GM23338 (cell line): ENCODE results near the gene SLC5A5. TPM values are rescaled to one million over a fixed set of nuclear protein-coding genes. Genes with fewer than 3 reads are reported as not detected.

Experiments
- ATAC-seq: fragments of 200-7000 bp; cut with Tn5 transposase; 3 replicates; pipeline ENCODE4 v1.9.1; 2020
- DNase-seq: peaks from one replicate; pipeline ENCODE4 v3.0.0-alpha.2; 2015; ENCODE audit warnings: low spot score
- H2AFZ ChIP-seq: fragments of 200-600 bp; sonication (generic); 2 replicates; pipeline ENCODE4 v1.8.0; 2016; ENCODE audit warnings: antibody characterized with exemption, mild to moderate bottlenecking, moderate library complexity
- H3F3A ChIP-seq: fragments of 200-600 bp; sonication (generic); replicated peaks from 2 replicates; pipeline ENCODE4 v1.8.0; 2017; ENCODE audit warnings: antibody characterized with exemption, mixed run types, low read depth
- H3K27ac ChIP-seq: fragments of 200-600 bp; sonication (generic); 2 replicates; pipeline ENCODE4 v1.6.1; 2016; ENCODE audit warnings: low read depth
- H3K27me3 ChIP-seq: fragments of 200-600 bp; sonication (generic); 2 replicates; pipeline ENCODE4 v1.8.0; 2016; ENCODE audit warnings: mild to moderate bottlenecking, mixed run types, moderate library complexity; ENCODE audit not compliant: insufficient read depth
- H3K36me3 ChIP-seq: fragments of 200-600 bp; sonication (generic); 2 replicates; pipeline ENCODE4 v1.8.0; 2016; ENCODE audit warnings: mild to moderate bottlenecking; ENCODE audit not compliant: insufficient read depth
- H3K4me1 ChIP-seq: fragments of 200-600 bp; sonication (generic); 2 replicates; pipeline ENCODE4 v1.8.0; 2016; ENCODE audit warnings: mild to moderate bottlenecking, moderate library complexity; ENCODE audit not compliant: insufficient read depth
- H3K4me2 ChIP-seq: fragments of 200-600 bp; sonication (generic); 2 replicates; pipeline ENCODE4 v1.7.1; 2017; ENCODE audit warnings: mixed run types
- H3K4me3 ChIP-seq: fragments of 200-600 bp; sonication (generic); 2 replicates; pipeline ENCODE4 v1.6.1; 2016; ENCODE audit warnings: mixed run types
- H3K79me2 ChIP-seq: fragments of 200-600 bp; sonication (generic); replicated peaks from 2 replicates; pipeline ENCODE4 v1.8.0; 2017; ENCODE audit warnings: mild to moderate bottlenecking; ENCODE audit not compliant: insufficient read depth
- H3K9me2 ChIP-seq: fragments of 200-600 bp; sonication (generic); 2 replicates; pipeline ENCODE4 v1.8.0; 2017; ENCODE audit not compliant: insufficient read depth
- H4K20me1 ChIP-seq: fragments of 200-600 bp; sonication (generic); replicated peaks from 2 replicates; pipeline ENCODE4 v1.8.0; 2017; ENCODE audit warnings: mild to moderate bottlenecking; ENCODE audit not compliant: insufficient read depth
- H3K27ac Mint-ChIP-seq: 2 replicates; pipeline ENCODE4 v1.8.0; 2020; ENCODE audit warnings: inconsistent platforms, mild to moderate bottlenecking, moderate library complexity, mixed read lengths
- H3K27me3 Mint-ChIP-seq: 3 replicates; pipeline ENCODE4 v1.8.0; 2022; ENCODE audit warnings: low read depth, mild to moderate bottlenecking, moderate library complexity, mixed read lengths, inconsistent platforms; ENCODE audit not compliant: insufficient read depth, poor library complexity
- H3K36me3 Mint-ChIP-seq: 3 replicates; pipeline ENCODE4 v1.8.0; 2021; ENCODE audit warnings: low read depth, mild to moderate bottlenecking, inconsistent platforms, moderate library complexity, mixed read lengths
- H3K4me1 Mint-ChIP-seq: 3 replicates; pipeline ENCODE4 v1.8.0; 2020; ENCODE audit warnings: mild to moderate bottlenecking, inconsistent platforms, mixed read lengths
- H3K4me3 Mint-ChIP-seq: 3 replicates; pipeline ENCODE4 v1.8.0; 2021; ENCODE audit warnings: moderate library complexity, mild to moderate bottlenecking, inconsistent platforms, mixed read lengths
- H3K9me3 Mint-ChIP-seq: 3 replicates; pipeline ENCODE4 v1.8.0; 2020; ENCODE audit warnings: moderate library complexity, mild to moderate bottlenecking, inconsistent platforms, mixed read lengths
- CREB1 ChIP-seq: fragments of 250-450 bp; sonication (Bioruptor Pico); IDR thresholded peaks from 2 replicates; pipeline ENCODE4 v1.5.0; 2020; ENCODE audit warnings: low read depth, mild to moderate bottlenecking, moderate library complexity
- CTCF ChIP-seq, 2 experiments: fragments of 200-600 bp in 1 of 2; sonication (generic) in 1 of 2; conservative IDR thresholded peaks; 2 replicates each; pipeline versions ENCODE4 v1.5.1 to v1.6.1; 2016 to 2017; ENCODE audit warnings: antibody characterized with exemption in 2 of 2, low read depth in 2 of 2, mild to moderate bottlenecking in 2 of 2, moderate library complexity in 1 of 2
- EZH2 ChIP-seq: fragments of 200-600 bp; sonication (generic); IDR thresholded peaks from one replicate; pipeline ENCODE4 v1.8.0; 2017; ENCODE audit warnings: antibody characterized with exemption, mild to moderate bottlenecking, low read depth; ENCODE audit not compliant: unreplicated experiment
- EZH2phosphoT487 ChIP-seq: fragments of 200-600 bp; sonication (generic); IDR thresholded peaks from one replicate; pipeline ENCODE4 v1.8.1; 2018; ENCODE audit warnings: antibody characterized with exemption; ENCODE audit not compliant: unreplicated experiment
- JUNB ChIP-seq: IDR thresholded peaks from one replicate; pipeline ENCODE4 v1.6.1; 2016; ENCODE audit warnings: antibody characterized with exemption; ENCODE audit not compliant: unreplicated experiment
- NANOG ChIP-seq: IDR thresholded peaks from 2 replicates; pipeline ENCODE4 v1.6.1; 2016; ENCODE audit warnings: antibody characterized with exemption, borderline replicate concordance
- POLR2AphosphoS5 ChIP-seq: IDR thresholded peaks from 2 replicates; pipeline ENCODE4 v1.6.1; 2016; ENCODE audit warnings: antibody characterized with exemption, low read depth
- STAT1 ChIP-seq: IDR thresholded peaks from one replicate; pipeline ENCODE4 v1.6.1; 2016; ENCODE audit warnings: antibody characterized with exemption; ENCODE audit not compliant: unreplicated experiment
- ZNF114 ChIP-seq: fragments of 250-450 bp; sonication (Bioruptor Pico); IDR thresholded peaks from 2 replicates; pipeline ENCODE4 v1.5.0; 2020; ENCODE audit warnings: mild to moderate bottlenecking, moderate library complexity
- ZNF331 ChIP-seq: fragments of 250-450 bp; sonication (Bioruptor Pico); IDR thresholded peaks from 2 replicates; pipeline ENCODE4 v1.5.0; 2020; ENCODE audit warnings: low read depth, mild to moderate bottlenecking, moderate library complexity
- ZNF462 ChIP-seq: fragments of 250-450 bp; sonication (Bioruptor Pico); IDR thresholded peaks from 2 replicates; pipeline ENCODE4 v1.5.0; 2020; ENCODE audit warnings: mild to moderate bottlenecking, moderate library complexity
- polyA plus RNA-seq: library from polyadenylated mRNA; unstranded; fragments of >200 nt; fragmentation: Nextera tagmentation; extraction: Ambion mirVana; gene quantifications from 2 replicates; pipeline ENCODE4 v1.2.1, GENCODE V29; 2016
- total RNA-seq: library from RNA; depleted of rRNA; stranded (reverse); fragments of >200 nt; shearing (Covaris generic); gene quantifications from 2 replicates; pipeline ENCODE4 v1.2.3, GENCODE V29; 2014
- TF ChIP-seq, protein P1 (sequence below): IDR thresholded peaks from 2 replicates; pipeline ENCODE4 v1.6.1; 2016; ENCODE audit warnings: antibody characterized with exemption
- TF ChIP-seq, protein P2 (sequence below): IDR thresholded peaks from one replicate; pipeline ENCODE4 v1.6.1; 2018; ENCODE audit warnings: antibody characterized with exemption; ENCODE audit not compliant: unreplicated experiment

Gene SLC5A5
- total and polyA plus RNA-seq, 2 experiments from 2014 or later, result 1.0 to 2.1 TPM

DNA sequence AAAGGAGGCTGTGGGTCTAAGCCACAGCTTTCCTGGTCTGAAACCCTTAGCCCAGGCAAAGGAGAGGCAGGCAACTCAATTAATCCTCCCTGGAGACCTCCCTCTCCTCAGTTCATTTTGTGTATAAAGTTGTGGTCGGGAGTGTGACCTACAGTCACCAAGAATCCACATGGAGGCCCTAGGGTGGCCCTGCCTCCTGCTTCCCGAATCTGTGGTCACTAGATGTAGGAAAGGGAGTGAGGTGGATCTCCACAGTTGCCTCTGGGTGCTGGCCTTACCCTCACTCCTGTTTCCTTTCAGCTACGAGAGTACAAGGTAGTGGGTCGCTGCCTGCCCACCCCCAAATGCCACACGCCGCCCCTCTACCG lies 10.8 kb upstream of the SLC5A5 start:
- H3K27ac ChIP-seq, result peak overlapping the region; percentile 90
- peaks cover 9% of the 10 kb centered on the region; the same call in 1 of the 2 replicates for H3K4me1 ChIP-seq
- Mint-ChIP-seq H3K36me3 (peaks cover 64% of the 10 kb centered on the region), H3K4me1 (peaks cover 17% of the 10 kb centered on the region), H3K9me3 (peaks cover 11% of the 10 kb centered on the region; the same call in 2 of the 3 replicates), H3K4me3 (peak overlapping the region; percentile 99), H3K27me3 (peaks cover 31% of the 10 kb centered on the region), H3K27ac (peak overlapping the region; percentile 100)
- TF ChIP-seq EZH2phosphoT487, result no peak
- no peak for TF ChIP-seq EZH2
- TF ChIP-seq ZNF114 (CRISPR knock-in tag), result no peak
- TF ChIP-seq, protein P1, sequence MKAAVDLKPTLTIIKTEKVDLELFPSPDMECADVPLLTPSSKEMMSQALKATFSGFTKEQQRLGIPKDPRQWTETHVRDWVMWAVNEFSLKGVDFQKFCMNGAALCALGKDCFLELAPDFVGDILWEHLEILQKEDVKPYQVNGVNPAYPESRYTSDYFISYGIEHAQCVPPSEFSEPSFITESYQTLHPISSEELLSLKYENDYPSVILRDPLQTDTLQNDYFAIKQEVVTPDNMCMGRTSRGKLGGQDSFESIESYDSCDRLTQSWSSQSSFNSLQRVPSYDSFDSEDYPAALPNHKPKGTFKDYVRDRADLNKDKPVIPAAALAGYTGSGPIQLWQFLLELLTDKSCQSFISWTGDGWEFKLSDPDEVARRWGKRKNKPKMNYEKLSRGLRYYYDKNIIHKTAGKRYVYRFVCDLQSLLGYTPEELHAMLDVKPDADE, result no peak
- TF ChIP-seq CREB1 (CRISPR knock-in tag), result no peak
- TF ChIP-seq CTCF (conservative IDR thresholded peaks at IDR 0.05; ENCODE audit: low read depth in 2 of 2), result no peak
- TF ChIP-seq JUNB, result no peak
- TF ChIP-seq ZNF331 (CRISPR knock-in tag), result no peak
- TF ChIP-seq ZNF462, result no peak
- TF ChIP-seq POLR2AphosphoS5, result no peak
- TF ChIP-seq, protein P2, sequence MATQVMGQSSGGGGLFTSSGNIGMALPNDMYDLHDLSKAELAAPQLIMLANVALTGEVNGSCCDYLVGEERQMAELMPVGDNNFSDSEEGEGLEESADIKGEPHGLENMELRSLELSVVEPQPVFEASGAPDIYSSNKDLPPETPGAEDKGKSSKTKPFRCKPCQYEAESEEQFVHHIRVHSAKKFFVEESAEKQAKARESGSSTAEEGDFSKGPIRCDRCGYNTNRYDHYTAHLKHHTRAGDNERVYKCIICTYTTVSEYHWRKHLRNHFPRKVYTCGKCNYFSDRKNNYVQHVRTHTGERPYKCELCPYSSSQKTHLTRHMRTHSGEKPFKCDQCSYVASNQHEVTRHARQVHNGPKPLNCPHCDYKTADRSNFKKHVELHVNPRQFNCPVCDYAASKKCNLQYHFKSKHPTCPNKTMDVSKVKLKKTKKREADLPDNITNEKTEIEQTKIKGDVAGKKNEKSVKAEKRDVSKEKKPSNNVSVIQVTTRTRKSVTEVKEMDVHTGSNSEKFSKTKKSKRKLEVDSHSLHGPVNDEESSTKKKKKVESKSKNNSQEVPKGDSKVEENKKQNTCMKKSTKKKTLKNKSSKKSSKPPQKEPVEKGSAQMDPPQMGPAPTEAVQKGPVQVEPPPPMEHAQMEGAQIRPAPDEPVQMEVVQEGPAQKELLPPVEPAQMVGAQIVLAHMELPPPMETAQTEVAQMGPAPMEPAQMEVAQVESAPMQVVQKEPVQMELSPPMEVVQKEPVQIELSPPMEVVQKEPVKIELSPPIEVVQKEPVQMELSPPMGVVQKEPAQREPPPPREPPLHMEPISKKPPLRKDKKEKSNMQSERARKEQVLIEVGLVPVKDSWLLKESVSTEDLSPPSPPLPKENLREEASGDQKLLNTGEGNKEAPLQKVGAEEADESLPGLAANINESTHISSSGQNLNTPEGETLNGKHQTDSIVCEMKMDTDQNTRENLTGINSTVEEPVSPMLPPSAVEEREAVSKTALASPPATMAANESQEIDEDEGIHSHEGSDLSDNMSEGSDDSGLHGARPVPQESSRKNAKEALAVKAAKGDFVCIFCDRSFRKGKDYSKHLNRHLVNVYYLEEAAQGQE, result no peak
- TF ChIP-seq STAT1, result no peak
- no peak for TF ChIP-seq NANOG
- H3K79me2 ChIP-seq, result peaks cover 29% of the 10 kb centered on the region
- peak overlapping the region; percentile 100 for H3K4me2 ChIP-seq
- no peaks in the 10 kb centered on the region for H3K9me2 ChIP-seq
- ATAC-seq (no peak), DNase-seq (no peak)
- peak overlapping the region; percentile 100 for H3K4me3 ChIP-seq
- no peaks in the 10 kb centered on the region for H3K27me3 ChIP-seq
- H3K36me3 ChIP-seq, result peaks cover 37% of the 10 kb centered on the region
- peaks cover 56% of the 10 kb centered on the region for H3F3A ChIP-seq
- H4K20me1 ChIP-seq, result peaks cover 45% of the 10 kb centered on the region
- no peak overlapping the region for H2AFZ ChIP-seq
